Measurements from ENCODE around the gene TNRC6B.

DNA sequence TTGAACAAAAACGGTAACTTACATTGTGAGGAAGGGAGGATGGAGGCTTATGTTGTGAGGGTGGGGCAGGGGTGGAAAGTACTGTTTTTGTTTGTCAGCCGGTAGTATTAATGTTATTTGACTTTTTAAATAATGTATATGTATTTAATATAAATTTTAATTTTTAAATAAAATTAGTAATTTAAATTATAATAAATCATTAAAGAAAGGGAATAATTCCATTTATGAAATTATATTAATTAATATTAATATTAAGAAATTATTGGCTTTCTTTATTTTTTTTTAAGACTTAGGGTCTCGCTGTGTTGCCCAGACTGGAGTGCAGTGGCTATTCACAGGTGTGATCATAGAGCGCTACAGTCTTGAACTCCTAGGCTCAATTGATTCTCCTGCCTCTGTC lies 24.0 kb upstream of the TNRC6B start:
- TF ChIP-seq, protein P1, sequence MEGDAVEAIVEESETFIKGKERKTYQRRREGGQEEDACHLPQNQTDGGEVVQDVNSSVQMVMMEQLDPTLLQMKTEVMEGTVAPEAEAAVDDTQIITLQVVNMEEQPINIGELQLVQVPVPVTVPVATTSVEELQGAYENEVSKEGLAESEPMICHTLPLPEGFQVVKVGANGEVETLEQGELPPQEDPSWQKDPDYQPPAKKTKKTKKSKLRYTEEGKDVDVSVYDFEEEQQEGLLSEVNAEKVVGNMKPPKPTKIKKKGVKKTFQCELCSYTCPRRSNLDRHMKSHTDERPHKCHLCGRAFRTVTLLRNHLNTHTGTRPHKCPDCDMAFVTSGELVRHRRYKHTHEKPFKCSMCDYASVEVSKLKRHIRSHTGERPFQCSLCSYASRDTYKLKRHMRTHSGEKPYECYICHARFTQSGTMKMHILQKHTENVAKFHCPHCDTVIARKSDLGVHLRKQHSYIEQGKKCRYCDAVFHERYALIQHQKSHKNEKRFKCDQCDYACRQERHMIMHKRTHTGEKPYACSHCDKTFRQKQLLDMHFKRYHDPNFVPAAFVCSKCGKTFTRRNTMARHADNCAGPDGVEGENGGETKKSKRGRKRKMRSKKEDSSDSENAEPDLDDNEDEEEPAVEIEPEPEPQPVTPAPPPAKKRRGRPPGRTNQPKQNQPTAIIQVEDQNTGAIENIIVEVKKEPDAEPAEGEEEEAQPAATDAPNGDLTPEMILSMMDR (IDR thresholded peaks at IDR 0.05; ENCODE audit: insufficient read depth, low read length): no peak
- TF ChIP-seq SPI1 (IDR thresholded peaks at IDR 0.05; ENCODE audit: borderline replicate concordance, low read depth) (no peak), POLR2AphosphoS5 (IDR thresholded peaks at IDR 0.05; ENCODE audit: low read depth) (no peak)
- TF ChIP-seq, protein P2, sequence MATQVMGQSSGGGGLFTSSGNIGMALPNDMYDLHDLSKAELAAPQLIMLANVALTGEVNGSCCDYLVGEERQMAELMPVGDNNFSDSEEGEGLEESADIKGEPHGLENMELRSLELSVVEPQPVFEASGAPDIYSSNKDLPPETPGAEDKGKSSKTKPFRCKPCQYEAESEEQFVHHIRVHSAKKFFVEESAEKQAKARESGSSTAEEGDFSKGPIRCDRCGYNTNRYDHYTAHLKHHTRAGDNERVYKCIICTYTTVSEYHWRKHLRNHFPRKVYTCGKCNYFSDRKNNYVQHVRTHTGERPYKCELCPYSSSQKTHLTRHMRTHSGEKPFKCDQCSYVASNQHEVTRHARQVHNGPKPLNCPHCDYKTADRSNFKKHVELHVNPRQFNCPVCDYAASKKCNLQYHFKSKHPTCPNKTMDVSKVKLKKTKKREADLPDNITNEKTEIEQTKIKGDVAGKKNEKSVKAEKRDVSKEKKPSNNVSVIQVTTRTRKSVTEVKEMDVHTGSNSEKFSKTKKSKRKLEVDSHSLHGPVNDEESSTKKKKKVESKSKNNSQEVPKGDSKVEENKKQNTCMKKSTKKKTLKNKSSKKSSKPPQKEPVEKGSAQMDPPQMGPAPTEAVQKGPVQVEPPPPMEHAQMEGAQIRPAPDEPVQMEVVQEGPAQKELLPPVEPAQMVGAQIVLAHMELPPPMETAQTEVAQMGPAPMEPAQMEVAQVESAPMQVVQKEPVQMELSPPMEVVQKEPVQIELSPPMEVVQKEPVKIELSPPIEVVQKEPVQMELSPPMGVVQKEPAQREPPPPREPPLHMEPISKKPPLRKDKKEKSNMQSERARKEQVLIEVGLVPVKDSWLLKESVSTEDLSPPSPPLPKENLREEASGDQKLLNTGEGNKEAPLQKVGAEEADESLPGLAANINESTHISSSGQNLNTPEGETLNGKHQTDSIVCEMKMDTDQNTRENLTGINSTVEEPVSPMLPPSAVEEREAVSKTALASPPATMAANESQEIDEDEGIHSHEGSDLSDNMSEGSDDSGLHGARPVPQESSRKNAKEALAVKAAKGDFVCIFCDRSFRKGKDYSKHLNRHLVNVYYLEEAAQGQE (IDR thresholded peaks at IDR 0.05; ENCODE audit: insufficient replicate concordance, low read depth): no peak

All from HL-60 (cell line).